Measurements from ENCODE around the gene KCNQ1. TPM values are rescaled to one million over a fixed set of nuclear protein-coding genes. Genes with fewer than 3 reads are reported as not detected.

Gene KCNQ1
- total and polyA plus RNA-seq, 7 donors: 0.48 to 3.1 (median 1.1) TPM

- no peak overlapping the region for H3K4me3 ChIP-seq
- 41 to 65% (median 43%) methylated on average over 8 of the region's 8 CpGs for WGBS, 3 donors
- TF ChIP-seq CTCF (IDR thresholded peaks at IDR 0.05): no peak
- H3K4me1 ChIP-seq: peaks cover 8% of the 10 kb centered on the region
- intact Hi-C loops (cut with DNase I): no loop called here
- H3K36me3 ChIP-seq (ENCODE audit: insufficient read depth in 1 of 2, low read depth in 1 of 2): no peaks in the 10 kb centered on the region
- H3K9me3 ChIP-seq: no peaks in the 10 kb centered on the region
- H3K27me3 ChIP-seq (ENCODE audit: insufficient read depth in 3 of 3, low read length in 2 of 3): no peaks in the 10 kb centered on the region
- DNase-seq (no peak), ATAC-seq (peak in 1 of 4 donors; percentile 14)
- H3K27ac ChIP-seq: no peak overlapping the region
Measured at GRCh38 chr11:2674658-2675131, 229.9 kb downstream of the KCNQ1 start.

GRCh38 chr11:2675540-2675939 is 230.7 kb downstream of the KCNQ1 start:
- Histone ChIP-seq H3K4me1 (peaks cover 8% of the 10 kb centered on the region), H3K27ac (no peak overlapping the region), H3K9me3 (no peaks in the 10 kb centered on the region), H3K4me3 (no peak overlapping the region), H3K27me3 (ENCODE audit: insufficient read depth in 3 of 3, low read length in 2 of 3) (no peaks in the 10 kb centered on the region), H3K36me3 (ENCODE audit: insufficient read depth in 1 of 2, low read depth in 1 of 2) (no peaks in the 10 kb centered on the region)
- intact Hi-C loops (cut with DNase I): no loop called here
- TF ChIP-seq CTCF (IDR thresholded peaks at IDR 0.05): no peak
- DNase-seq (no peak), ATAC-seq (no peak)
- 75 to 84% (median 78%) methylated on average over 7 of the region's 7 CpGs for WGBS, 3 donors

- intact Hi-C loops (cut with DNase I): no loop called here
- no peak for DNase-seq
- TF ChIP-seq CTCF (IDR thresholded peaks at IDR 0.05): no peak
Measured at GRCh38 chr11:2677127-2677526, 232.3 kb downstream of the KCNQ1 start.

GRCh38 chr11:2678396-2678795 is 233.6 kb downstream of the KCNQ1 start:
- no peaks in the 10 kb centered on the region for H3K27me3 ChIP-seq (ENCODE audit: insufficient read depth in 3 of 3, low read length in 2 of 3)
- no peak overlapping the region for H3K4me3 ChIP-seq
- DNase-seq (no peak), ATAC-seq (no peak)
- H3K27ac ChIP-seq: no peak overlapping the region
- WGBS, 3 donors: 38 to 55% (median 48%) methylated on average over 1 of the region's 1 CpG
- peaks cover 4% of the 10 kb centered on the region for H3K4me1 ChIP-seq
- H3K9me3 ChIP-seq: no peaks in the 10 kb centered on the region
- intact Hi-C loops (cut with DNase I): no loop called here
- TF ChIP-seq CTCF (IDR thresholded peaks at IDR 0.05): no peak
- no peaks in the 10 kb centered on the region for H3K36me3 ChIP-seq (ENCODE audit: insufficient read depth in 1 of 2, low read depth in 1 of 2)

More at GRCh38 chr11:2677127-2677526, 232.3 kb downstream of the KCNQ1 start:
- Histone ChIP-seq H3K27me3 (ENCODE audit: insufficient read depth in 3 of 3, low read length in 2 of 3) (no peaks in the 10 kb centered on the region), H3K9me3 (no peaks in the 10 kb centered on the region), H3K4me1 (peaks cover 8% of the 10 kb centered on the region), H3K4me3 (no peak overlapping the region), H3K36me3 (ENCODE audit: insufficient read depth in 1 of 2, low read depth in 1 of 2) (no peaks in the 10 kb centered on the region), H3K27ac (no peak overlapping the region)
- WGBS, 3 donors: 19 to 43% (median 42%) methylated on average over 1 of the region's 1 CpG
- ATAC-seq: no peak

GRCh38 chr11:2679011-2679676 is 234.3 kb downstream of the KCNQ1 start:
- intact Hi-C loops (cut with DNase I): no loop called here
- 84 to 92% (median 92%) methylated on average over 2 of the region's 2 CpGs for WGBS, 3 donors
- H3K9me3 ChIP-seq: no peaks in the 10 kb centered on the region

More at GRCh38 chr11:2679011-2679676, 234.3 kb downstream of the KCNQ1 start:
- no peaks in the 10 kb centered on the region for H3K36me3 ChIP-seq (ENCODE audit: insufficient read depth in 1 of 2, low read depth in 1 of 2)
- H3K27me3 ChIP-seq (ENCODE audit: insufficient read depth in 3 of 3, low read length in 2 of 3): no peaks in the 10 kb centered on the region
- no peak for DNase-seq
- no peak for ATAC-seq
- H3K4me1 ChIP-seq: peaks cover 4% of the 10 kb centered on the region
- no peak overlapping the region for H3K27ac ChIP-seq
- no peak overlapping the region for H3K4me3 ChIP-seq
- no peak for TF ChIP-seq CTCF (IDR thresholded peaks at IDR 0.05)

All from psoas muscle (tissue), 8 donors.